Measurements from ENCODE around the gene GRIK4. TPM values are rescaled to one million over a fixed set of nuclear protein-coding genes. Genes with fewer than 3 reads are reported as not detected.

The GRIK4 gene
- total and polyA plus RNA-seq, 2 donors (not counting 3 experiments of a cell fraction or from before 2014, with no cell fraction given) = 0.81 to 1.6 TPM

- Histone ChIP-seq H3K4me2 (ENCODE audit: insufficient read depth, low read length) (no peak overlapping the region), H3K27me3 (ENCODE audit: control insufficient read depth in 2 of 2, insufficient read depth in 2 of 2, low read length in 2 of 2) (peaks cover 2 to 10% of the 10 kb centered on the region in 2 experiments), H3K27ac (ENCODE audit: insufficient read depth, low read depth, low read length) (no peak overlapping the region), H2AFZ (ENCODE audit: low read depth, low read length) (no peak overlapping the region), H3K9ac (replicated peaks; ENCODE audit: extremely low read depth, insufficient read depth, low read length) (no peak overlapping the region), H3K9me1 (replicated peaks; ENCODE audit: control insufficient read depth, extremely low read depth, insufficient read depth, low read length) (no peaks in the 10 kb centered on the region), H3K79me2 (ENCODE audit: control insufficient read depth, insufficient read depth, low read length) (no peaks in the 10 kb centered on the region), H3K9me3 (replicated peaks; ENCODE audit: control insufficient read depth, insufficient read depth, low read length) (no peaks in the 10 kb centered on the region), H3K4me1 (ENCODE audit: control insufficient read depth, extremely low read depth, insufficient read depth, low read length) (no peaks in the 10 kb centered on the region), H3K4me3 (replicated peaks in 1 of 3; ENCODE audit: insufficient read depth in 1 of 3, low read depth in 1 of 3, low read length in 3 of 3) (no peak overlapping the region), H4K20me1 (replicated peaks; ENCODE audit: control insufficient read depth, extremely low read depth, insufficient read depth, low read length) (no peaks in the 10 kb centered on the region), H3K36me3 (ENCODE audit: control insufficient read depth in 2 of 2, extremely low read depth in 1 of 2, insufficient read depth in 2 of 2, low read length in 2 of 2) (no peaks in the 10 kb centered on the region)
- CTCF ChIA-PET = no interaction called here
- no TSS peak for BruUV-seq (replicated peaks)
- intact Hi-C loops (cut with micrococcal nuclease) (loop anchor here (10.0 kb wide), 2 partner anchors 355 to 425 kb away; partner anchors contain the start of gene ARHGEF12), dilution Hi-C loops (cut with MboI; ENCODE audit: extremely low pct_ligation_motif_present, low sequenced_read_pairs) (no loop called here)
- FAIRE-seq (no peak), DNase-seq (ENCODE audit: low read depth, low spot score) (no peak)
- POLR2A ChIA-PET = no interaction called here
- TF ChIP-seq MAX (IDR thresholded peaks at IDR 0.05; ENCODE audit: insufficient read depth, insufficient read length) = no peak
- no peak for TF ChIP-seq CTCF (IDR thresholded peaks at IDR 0.05; ENCODE audit: extremely low read depth in 1 of 2, insufficient read depth in 1 of 2, low read depth in 1 of 2, low read length in 2 of 2)
- TF ChIP-seq JUN (IDR thresholded peaks at IDR 0.05; ENCODE audit: borderline replicate concordance, insufficient read depth, insufficient read length, low read depth) = no peak
- no peak for TF ChIP-seq POLR2AphosphoS5 (IDR thresholded peaks at IDR 0.05; ENCODE audit: insufficient read depth, low read depth, low read length)
- no peak for TF ChIP-seq MYC (IDR thresholded peaks at IDR 0.05; ENCODE audit: low read depth, low read length)
- TF ChIP-seq FOS (IDR thresholded peaks at IDR 0.05; ENCODE audit: borderline replicate concordance, insufficient read depth, low read length) = no peak
- TF ChIP-seq EZH2 (IDR thresholded peaks at IDR 0.05; ENCODE audit: borderline replicate concordance, low read depth, low read length, severe bottlenecking) = no peak
These were observed 178.2 kb downstream of the GRIK4 start for GRCh38 chr11:120689596-120690275.
